ENCODE measurements around the gene GARIN6. TPM values are rescaled to one million over a fixed set of nuclear protein-coding genes. Genes with fewer than 3 reads are reported as not detected.
"Not testable (repeated sequence)": the region's sequence is repeated elsewhere in the genome, so short reads cannot be mapped to it uniquely, and the experiment has no call there.

The GARIN6 gene
- not detected in 2 replicates for total RNA-seq
- polyA plus RNA-seq (2012), result not detected

GRCh38 chr12:99647453-99647852 is at the start of gene GARIN6:
GARIN6 (plus strand) TSS chr12:99647753; CDS start chr12:99648175, 422 bp downstream.
- no peak for DNase-seq (ENCODE audit: low read depth)

GRCh38 chr12:99598785-99599184 is 48.8 kb upstream of the GARIN6 start:
- DNase-seq (ENCODE audit: low read depth), result no peak

DNA sequence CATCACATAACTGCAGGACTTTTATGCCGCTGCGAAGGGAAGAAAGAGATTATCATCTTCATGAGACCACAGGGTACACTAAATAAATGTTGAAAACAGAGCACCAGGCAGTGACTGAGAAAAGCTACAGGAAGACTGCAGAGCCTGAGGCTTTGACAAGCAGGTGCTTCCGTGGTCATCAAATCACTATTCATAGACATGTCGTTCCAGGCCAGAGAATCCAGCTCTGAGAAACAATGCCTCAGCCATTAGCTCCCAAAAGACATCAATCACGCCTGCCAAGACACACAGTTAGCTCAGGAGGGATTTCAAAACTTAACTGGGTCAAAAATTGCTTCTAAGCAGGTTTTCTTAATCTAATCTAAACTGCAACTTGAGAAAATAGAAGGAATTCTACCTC is 47.2 kb upstream of the GARIN6 start:
- DNase-seq (ENCODE audit: low read depth), result peak; percentile 19

GRCh38 chr12:99609455-99610181 is 37.9 kb upstream of the GARIN6 start:
- DNase-seq (ENCODE audit: low read depth), result no peak

DNA sequence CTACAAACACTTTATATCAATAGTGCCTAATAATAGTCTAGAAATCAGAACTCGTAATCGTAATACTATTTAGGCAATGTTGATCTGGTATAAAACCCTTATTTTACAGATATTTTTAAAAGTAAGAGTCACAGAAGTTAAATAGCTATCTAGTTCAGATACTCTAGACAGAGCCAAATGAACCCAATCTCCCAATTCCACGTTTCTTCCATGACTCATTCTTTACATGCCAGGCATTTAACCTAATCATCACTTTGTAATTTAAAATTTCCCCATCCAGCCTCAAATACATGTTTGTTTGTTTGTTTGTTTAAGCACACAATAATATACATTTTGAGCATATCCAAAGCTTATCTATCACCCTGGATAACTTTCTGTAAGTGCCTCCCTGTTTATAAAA is 36.4 kb upstream of the GARIN6 start:
- no peak for DNase-seq (ENCODE audit: low read depth)

DNA sequence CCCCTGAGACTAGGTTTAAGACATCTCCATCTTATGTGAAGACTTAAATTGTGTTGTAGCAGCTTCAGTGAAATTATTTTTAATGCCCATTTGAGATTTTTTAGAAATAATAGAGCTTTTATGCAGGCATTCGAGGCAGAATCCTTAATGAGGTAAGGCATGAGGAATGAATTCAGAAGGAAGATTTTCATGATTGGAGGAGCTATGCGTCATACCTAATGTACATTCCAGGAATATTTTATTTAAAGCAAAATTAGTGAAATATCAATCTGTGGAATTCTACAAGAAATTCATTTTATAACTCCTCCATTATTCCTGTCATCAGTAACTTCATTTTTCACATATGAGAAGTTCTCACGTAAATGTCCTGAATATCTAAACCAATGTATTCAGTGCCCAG is 36.0 kb upstream of the GARIN6 start:
- no peak for DNase-seq (ENCODE audit: low read depth)

DNA sequence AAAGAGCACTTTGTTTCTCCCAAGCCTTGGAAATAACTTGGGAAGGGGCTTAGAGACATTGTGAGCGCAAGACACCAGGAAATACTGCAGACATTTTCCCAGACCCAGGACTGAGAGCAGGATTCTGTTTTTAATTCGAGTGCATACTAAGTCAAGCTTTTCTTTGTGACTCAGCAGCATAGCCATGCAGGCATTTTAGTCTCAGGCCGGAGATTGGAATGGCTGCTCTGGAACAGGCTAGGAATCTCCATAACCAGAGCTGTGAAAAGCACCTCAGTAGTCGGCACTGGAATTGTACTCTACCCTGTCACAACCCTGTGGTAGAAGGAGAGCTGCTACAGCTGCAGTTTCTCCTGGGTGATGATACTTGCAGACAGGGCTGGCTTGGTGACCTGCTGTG is 28.9 kb upstream of the GARIN6 start:
- no peak for DNase-seq (ENCODE audit: low read depth)

DNA sequence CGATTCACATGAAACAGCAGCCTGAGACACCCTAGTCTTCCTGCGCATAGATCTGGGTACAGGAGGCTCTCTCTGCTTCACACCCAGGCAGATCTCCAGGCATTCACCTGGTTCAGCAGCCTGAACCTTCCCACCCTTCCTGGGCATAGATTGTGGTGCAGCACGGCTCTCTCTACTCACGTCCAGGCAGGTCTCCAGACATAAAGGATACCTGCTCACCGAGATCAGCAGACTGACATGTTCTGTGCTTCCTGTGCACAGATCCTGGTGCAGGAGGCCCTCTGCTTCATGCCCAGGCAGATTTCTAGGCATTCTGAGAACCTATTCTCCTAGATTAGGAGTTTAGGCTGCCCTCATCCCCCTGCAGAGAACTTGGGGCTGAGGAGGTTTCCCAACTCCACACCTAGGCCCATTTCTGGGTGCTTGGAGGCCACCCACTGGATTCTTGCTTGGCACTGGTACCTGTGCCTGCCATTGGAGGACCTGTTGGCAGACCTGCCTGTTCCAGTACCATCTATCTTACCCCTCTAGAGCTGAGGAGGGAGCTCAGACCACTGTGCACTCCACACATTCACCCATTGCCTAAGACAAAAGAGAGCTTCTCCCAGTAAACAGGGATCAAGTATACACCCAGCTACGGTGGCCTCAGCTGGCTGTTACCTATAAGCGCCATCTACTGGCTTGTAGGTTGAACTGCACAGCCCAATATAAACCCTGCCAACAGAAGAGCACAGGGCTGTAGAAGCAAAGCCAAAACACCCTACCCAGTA is 28.0 kb upstream of the GARIN6 start:
- peak; percentile 19 for DNase-seq (ENCODE audit: low read depth)

- no peak for DNase-seq (ENCODE audit: low read depth)
Measured at GRCh38 chr12:99620159-99620479, 27.4 kb upstream of the GARIN6 start.

- not testable (repeated sequence) for DNase-seq (ENCODE audit: low read depth)
Measured at GRCh38 chr12:99624591-99624990, 23.0 kb upstream of the GARIN6 start.

- no peak for DNase-seq (ENCODE audit: low read depth)
Measured at GRCh38 chr12:99627459-99627858, 20.1 kb upstream of the GARIN6 start.

- no peak for DNase-seq (ENCODE audit: low read depth)
Measured at GRCh38 chr12:99644629-99645028, 2.9 kb upstream of the GARIN6 start.

DNA sequence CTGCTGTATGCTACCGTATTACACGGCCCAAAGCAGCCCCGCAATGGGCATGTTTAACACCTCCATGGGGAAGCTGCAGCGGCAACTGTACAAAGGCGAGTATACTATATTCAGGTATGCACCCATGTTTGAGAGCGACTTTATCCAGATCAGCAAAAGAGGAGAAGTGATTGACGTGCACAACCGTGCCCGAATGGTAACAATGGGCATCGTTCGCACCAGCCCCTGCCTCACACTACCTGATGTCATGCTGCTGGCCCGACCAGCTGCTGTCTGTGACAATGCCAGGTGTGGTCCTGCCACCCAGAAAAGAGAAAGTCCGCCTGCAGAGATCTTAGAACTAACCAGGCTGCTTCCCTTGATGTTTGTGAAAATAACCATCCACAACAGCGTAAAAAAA is 630 bp downstream of the GARIN6 start:
- DNase-seq (ENCODE audit: low read depth), result no peak

GRCh38 chr12:99649551-99649950 is 2.0 kb downstream of the GARIN6 start:
- DNase-seq (ENCODE audit: low read depth), result no peak

DNA sequence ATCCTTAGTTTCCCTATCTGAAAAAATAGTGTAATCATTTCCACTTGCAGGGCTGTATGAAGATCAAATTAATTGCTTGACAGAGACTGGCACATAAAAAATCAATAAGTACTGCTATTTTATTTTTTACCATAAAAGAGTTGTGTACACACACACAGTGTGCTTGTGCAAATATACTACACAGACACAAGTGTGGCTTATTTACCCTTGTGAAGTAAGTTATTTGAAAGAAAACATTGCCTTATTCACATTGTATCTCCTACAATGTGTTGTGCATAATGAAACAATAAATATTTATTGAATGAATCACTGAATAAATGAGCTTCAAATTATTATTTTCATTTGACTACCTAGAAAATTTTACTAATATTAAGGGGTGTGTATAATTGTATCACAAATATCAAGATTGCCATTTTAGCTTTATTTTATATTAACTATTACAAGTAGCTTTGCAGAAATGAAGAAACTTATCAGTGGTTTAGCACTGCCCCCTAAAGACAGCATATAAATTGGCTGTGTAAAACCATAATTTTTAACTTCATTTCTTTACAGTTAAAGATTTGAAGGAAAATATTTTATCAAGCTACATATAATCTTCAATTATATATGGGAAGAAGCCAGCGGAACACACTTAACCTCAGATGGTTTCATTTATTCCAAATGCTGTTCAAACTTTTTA is 11.3 kb downstream of the GARIN6 start:
- peak; percentile 5 for DNase-seq (ENCODE audit: low read depth)

DNA sequence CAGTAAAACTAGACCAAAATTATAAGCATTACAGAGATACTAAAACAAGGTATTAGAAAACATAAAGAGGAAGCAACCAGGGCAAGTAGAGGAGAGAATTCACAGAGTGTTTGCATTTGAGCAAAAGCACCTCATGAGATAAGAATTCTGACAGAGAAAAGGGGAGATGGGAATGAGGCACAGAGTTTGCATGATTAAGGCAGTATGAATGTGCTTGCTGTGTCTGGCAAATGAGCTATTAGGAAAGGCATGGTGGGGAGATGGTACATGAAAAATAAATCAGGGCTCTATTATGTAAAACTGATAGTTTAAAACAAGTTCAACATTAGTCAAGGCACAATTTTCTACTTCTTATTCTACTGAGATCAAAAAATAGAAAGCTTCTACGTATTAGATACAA is 23.1 kb downstream of the GARIN6 start:
- no peak for DNase-seq (ENCODE audit: low read depth)

GRCh38 chr12:99680276-99680675 is 32.7 kb downstream of the GARIN6 start:
- no peak for DNase-seq (ENCODE audit: low read depth)

DNA sequence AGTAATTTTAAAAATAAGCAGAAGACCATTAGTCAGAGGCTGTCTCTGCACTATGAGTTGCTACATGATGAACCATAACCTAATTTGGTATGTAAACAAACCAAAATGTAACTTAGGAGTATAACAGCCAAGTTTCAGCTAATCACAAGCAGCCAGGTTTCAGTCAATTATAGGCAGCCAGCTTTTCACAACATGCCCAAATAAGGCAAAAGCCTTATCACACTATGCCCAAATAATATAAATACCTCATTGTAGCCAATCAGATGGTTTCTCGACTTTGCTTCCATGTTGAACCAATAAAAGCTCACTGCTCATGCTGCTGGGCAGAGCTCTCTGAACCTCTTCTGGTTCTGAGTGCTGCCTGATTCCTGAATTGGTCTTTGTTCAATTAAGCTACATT is 38.6 kb downstream of the GARIN6 start:
- no peak for DNase-seq (ENCODE audit: low read depth)

GRCh38 chr12:99695050-99695449 is 47.5 kb downstream of the GARIN6 start:
- no peak for DNase-seq (ENCODE audit: low read depth)

Measured in myocyte (in vitro differentiated cells).